Measurements from ENCODE around the gene PTPRJ.
"Not testable (repeated sequence)": the region's sequence is repeated elsewhere in the genome, so short reads cannot be mapped to it uniquely, and the experiment has no call there.

PTPRJ gene

DNA sequence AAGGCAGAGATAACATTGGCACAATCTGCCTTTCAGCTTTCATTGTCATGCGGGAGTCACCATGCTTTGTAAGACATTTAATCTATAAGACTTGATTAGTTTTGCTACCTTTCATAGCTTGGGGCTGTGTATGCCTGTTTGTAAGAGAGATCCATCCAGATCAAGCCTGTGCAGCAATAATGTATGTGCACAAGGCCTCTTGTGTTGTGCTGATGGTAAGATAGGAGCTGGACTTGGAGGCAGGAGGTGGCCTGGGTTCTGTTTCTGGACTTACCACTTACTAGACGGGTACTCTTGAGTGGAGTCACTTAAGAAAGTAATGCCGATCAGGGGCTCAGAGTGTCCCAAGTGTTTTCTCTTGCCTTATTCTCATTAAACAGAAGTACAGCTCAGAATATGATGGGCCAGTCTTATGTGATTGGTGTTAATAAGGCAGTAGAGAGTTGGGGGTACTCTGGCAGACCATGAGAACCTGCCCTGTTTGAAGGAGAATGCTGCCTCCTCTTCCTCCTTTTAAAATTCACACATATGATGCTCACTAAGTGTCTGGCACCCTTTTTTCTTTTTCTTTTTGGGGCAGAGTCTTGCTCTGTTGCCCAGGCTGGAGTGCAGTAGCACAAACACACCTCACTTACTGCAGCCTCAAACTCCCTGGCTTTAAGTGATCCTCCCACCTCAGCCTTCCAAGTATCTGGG is 30.9 kb downstream of the PTPRJ start:
- 0 out of 2 replicates have a peak, but pooled peaks cover 8% of the 10 kb centered on the region for H3K4me1 ChIP-seq (ENCODE audit: insufficient read depth, low read length)
- H3K36me3 ChIP-seq (ENCODE audit: insufficient read depth, low read length) = no peaks in the 10 kb centered on the region
- no peaks in the 10 kb centered on the region for H3K9me3 ChIP-seq (ENCODE audit: control insufficient read depth, insufficient read depth, low read length)
- H3K9ac ChIP-seq (ENCODE audit: low read depth, low read length) = no peak overlapping the region

DNA sequence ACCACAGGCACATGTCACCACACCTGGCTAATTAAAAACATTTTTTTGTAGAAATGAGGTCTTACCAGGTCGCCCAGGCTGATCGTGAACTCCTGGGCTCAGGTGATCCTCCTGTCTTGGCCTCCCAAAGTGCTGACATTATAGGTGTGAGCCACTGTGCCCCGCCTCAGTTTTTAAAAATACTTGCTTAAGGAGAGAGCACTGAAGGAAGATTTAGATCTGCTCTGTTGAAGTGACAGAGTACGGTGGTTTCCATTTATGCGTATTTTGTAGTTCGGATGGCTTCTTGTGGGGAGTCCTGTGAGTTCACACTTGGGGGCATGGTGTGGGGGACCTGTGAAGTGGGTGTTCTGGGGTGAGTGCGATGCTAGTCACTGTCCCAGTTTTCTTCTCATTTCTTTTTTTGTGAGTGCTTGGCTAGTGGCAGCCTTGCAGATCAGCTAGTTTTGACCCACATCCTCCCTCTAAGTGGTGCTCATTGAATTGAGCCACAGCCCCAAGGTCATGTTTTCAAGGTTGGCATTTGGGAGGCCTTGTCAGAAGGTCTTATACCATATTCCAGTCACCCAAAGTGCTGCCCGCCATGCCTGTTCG is 31.5 kb downstream of the PTPRJ start:
- H3K9me3 ChIP-seq (ENCODE audit: control insufficient read depth, insufficient read depth, low read length) = no peaks in the 10 kb centered on the region
- H3K9ac ChIP-seq (ENCODE audit: low read depth, low read length) = no peak overlapping the region
- no peaks in the 10 kb centered on the region for H3K36me3 ChIP-seq (ENCODE audit: insufficient read depth, low read length)
- H3K4me1 ChIP-seq (ENCODE audit: insufficient read depth, low read length) = 0 out of 2 replicates have a peak, but pooled peaks cover 5% of the 10 kb centered on the region

DNA sequence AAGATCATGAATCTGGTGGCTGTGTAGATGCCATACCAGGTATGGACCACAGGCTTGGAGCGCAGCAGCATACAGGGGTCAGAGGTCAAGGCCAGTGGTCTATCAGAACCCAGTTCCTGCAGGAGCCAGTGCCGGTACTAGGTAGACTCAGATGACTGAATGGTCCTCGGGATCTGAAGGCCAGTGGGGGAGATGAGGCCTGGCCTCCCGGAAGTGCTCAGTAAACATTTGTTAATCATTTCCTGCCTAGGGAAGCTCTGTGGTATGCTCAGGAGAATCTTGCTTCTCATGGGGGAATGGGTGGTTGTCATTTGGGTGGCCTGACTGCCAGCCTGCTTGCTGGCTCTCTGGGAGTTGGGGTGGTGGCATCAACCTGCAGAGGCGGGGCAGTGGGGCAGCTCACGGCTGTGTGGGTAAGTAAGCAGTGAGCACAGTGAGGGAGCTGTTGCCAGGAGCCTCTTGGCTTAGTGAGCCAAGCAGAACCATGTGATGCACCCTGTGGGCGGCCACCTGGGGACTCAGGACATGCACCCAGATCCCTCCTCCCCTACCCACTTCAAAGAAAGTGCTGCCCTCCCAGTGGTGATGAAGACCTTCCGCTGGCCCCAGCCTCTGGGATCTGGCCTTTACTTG is 33.0 kb downstream of the PTPRJ start:
- no peak overlapping the region for H3K9ac ChIP-seq (ENCODE audit: low read depth, low read length)
- peaks cover 19% of the 10 kb centered on the region for H3K4me1 ChIP-seq (ENCODE audit: insufficient read depth, low read length)
- H3K9me3 ChIP-seq (ENCODE audit: control insufficient read depth, insufficient read depth, low read length) = no peaks in the 10 kb centered on the region
- H3K36me3 ChIP-seq (ENCODE audit: insufficient read depth, low read length) = no peaks in the 10 kb centered on the region

DNA sequence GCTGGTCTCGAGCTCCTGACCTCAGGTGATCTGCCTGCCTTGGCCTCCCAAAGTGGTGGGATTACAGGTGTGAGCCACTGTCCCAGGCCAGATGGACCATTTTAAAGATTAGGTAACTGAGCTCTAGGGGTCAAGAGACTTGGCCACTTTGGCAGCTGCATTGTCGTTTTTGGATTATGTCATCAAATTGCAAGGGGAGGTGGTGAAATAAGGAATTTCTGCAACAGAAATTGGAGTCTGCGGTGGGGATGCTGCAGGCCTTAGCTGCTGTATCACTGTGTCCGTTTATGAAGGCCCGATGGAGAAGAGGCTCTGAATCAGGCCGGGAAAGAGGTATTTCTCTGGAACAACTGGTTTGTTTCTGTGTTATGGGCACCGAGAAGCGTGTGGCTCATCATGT is 34.6 kb downstream of the PTPRJ start:
- no peaks in the 10 kb centered on the region for H3K9me3 ChIP-seq (ENCODE audit: control insufficient read depth, insufficient read depth, low read length)
- no peaks in the 10 kb centered on the region for H3K36me3 ChIP-seq (ENCODE audit: insufficient read depth, low read length)
- H3K4me1 ChIP-seq (ENCODE audit: insufficient read depth, low read length) = peaks cover 26% of the 10 kb centered on the region
- H3K9ac ChIP-seq (ENCODE audit: low read depth, low read length) = no peak overlapping the region

DNA sequence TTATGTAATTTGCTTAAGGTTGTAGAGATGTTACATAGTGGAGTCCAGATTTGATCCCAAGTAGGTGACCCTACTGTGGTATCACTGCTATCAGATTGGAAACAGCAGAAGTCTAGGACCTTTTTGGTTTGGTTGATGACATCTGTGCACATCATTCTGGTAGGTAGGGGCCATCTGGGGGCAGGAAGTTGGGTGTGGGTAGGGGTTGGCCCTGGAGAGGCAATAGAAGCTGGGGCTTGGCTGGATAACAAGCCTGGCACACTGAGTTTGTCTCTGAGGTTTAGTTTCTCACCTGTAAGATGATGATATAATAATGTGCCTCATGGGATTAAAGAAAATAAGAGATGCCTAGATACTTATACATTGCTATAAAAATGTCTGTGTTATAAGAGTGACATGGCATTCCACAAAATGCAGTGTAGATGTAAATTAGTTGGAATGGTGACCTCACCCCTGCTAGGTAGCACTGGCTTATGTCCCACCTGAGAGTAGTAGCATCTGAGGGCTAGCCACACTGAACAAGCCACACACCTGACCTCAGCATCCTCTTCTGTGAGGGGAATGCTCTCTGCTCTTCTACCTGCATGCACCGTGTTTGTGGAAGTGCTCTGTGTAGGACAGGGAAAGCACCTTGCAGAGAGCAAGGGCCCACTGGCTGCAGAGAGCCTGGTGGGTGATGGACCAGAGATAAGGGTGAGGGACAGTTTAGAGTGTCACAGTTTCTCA is 36.9 kb downstream of the PTPRJ start:
- no peaks in the 10 kb centered on the region for H3K9me3 ChIP-seq (ENCODE audit: control insufficient read depth, insufficient read depth, low read length)
- no peaks in the 10 kb centered on the region for H3K36me3 ChIP-seq (ENCODE audit: insufficient read depth, low read length)
- peaks cover 26% of the 10 kb centered on the region for H3K4me1 ChIP-seq (ENCODE audit: insufficient read depth, low read length)
- no peak overlapping the region for H3K9ac ChIP-seq (ENCODE audit: low read depth, low read length)

DNA sequence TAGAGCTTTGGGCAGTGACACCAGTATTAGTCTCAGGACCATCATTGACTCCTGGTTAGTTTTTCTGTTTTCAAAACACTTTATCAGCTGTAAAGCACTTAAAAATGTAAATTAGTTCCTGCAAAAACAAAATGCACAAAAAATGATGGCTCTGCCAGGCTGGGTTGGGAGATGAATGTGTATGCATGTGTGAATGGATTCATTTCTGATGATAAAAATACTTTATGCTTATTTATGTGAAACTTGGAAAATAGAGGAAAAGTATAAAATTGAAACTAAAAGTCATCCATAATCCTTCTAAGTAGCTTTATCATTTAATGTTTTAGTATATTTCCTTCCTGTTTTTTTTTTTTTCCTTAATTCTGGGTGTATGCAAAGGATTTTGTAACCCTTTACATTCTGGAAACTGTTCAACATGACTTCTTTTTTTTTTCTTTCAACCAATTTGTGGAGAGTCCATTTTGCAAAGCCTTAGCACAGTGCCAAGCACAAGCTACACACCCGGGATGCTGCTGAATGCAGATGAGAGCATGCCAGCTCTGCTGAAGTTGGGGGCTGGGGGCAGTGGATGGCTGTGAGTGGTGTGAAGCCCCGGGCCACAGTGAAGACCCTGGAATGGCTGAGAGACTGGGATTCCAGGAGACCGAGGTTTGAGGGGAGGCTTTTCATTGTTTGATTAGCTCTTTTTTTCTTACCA is 37.6 kb downstream of the PTPRJ start:
- Histone ChIP-seq H3K4me1 (ENCODE audit: insufficient read depth, low read length) (peaks cover 25% of the 10 kb centered on the region), H3K9ac (ENCODE audit: low read depth, low read length) (no peak overlapping the region), H3K36me3 (ENCODE audit: insufficient read depth, low read length) (no peaks in the 10 kb centered on the region), H3K9me3 (ENCODE audit: control insufficient read depth, insufficient read depth, low read length) (no peaks in the 10 kb centered on the region)

DNA sequence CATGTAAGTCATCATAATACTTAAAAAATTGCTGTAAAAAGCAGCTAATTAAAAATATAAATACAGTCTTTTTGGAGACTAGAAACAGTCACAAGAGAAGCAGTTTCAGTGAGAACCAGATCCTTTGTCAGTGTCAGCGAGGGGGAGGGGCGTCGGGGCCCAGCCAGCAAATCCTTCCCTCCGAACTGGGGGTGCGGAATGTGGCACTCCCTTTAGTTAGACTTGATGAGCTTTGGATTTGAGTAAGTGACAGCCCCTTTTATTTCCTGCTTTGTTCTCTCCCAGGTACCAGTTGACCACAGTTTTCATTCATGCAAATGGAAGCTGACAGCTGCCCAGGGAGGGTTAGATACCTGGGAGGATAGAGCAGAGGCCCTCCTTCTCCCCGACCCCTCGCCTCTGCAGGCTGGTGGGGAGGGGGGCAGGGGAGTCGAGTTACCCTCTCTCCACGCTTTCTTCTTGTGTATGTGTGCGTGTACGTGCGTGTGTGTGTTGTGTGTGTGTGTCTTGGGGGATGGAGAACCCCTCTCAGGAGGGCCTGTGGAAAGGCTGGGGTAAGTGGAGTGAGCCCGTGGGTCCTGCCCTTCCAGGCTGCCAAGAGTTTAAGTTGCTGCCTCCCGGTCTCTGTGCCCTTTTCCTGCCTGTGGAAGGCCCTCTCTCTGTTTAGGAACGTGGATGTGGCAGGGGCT is 38.3 kb downstream of the PTPRJ start:
- H3K9ac ChIP-seq (ENCODE audit: low read depth, low read length) = no peak overlapping the region
- peaks cover 21% of the 10 kb centered on the region for H3K4me1 ChIP-seq (ENCODE audit: insufficient read depth, low read length)
- no peaks in the 10 kb centered on the region for H3K9me3 ChIP-seq (ENCODE audit: control insufficient read depth, insufficient read depth, low read length)
- H3K36me3 ChIP-seq (ENCODE audit: insufficient read depth, low read length) = no peaks in the 10 kb centered on the region

DNA sequence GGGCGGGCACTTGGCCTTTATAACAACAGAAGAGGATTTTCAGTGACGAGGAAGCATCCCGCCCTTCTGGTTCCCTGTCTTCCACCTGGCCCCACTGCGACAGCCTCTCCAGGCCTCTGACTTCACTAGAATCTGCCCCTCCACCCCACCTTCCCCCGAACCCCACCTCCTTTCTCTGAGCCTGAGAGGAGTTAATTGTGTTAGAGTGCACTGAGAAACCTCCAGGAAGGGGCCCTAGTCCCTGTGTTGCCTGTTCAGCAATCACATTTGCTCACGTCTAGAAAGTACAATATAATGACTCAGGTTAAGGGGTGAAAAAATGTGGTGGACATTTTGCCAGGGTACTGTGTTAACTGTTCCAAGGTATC is 38.8 kb downstream of the PTPRJ start:
- H3K4me1 ChIP-seq (ENCODE audit: insufficient read depth, low read length) = peaks cover 21% of the 10 kb centered on the region
- no peak overlapping the region for H3K9ac ChIP-seq (ENCODE audit: low read depth, low read length)
- H3K36me3 ChIP-seq (ENCODE audit: insufficient read depth, low read length) = no peaks in the 10 kb centered on the region
- no peaks in the 10 kb centered on the region for H3K9me3 ChIP-seq (ENCODE audit: control insufficient read depth, insufficient read depth, low read length)

DNA sequence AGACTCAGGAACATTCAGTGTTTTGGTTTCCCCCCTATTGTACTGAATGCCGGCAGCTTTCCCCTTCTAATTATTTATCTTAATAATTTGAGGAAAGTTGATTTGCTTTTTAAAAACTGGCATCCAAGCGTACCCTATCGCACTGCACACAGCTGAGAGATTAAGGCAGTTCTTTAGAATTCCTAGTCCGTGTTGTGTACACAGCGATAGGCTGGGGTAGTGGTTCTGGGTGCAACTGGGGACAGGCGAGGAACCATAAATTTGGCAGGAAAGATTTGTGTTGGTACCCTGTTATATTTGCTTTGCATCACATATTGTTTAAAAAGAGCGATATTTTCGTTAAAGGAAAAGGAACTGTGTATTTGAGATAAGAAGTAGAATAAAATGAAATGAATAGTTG is 39.2 kb downstream of the PTPRJ start:
- H3K4me1 ChIP-seq (ENCODE audit: insufficient read depth, low read length) = peaks cover 21% of the 10 kb centered on the region
- H3K9me3 ChIP-seq (ENCODE audit: control insufficient read depth, insufficient read depth, low read length) = no peaks in the 10 kb centered on the region
- H3K9ac ChIP-seq (ENCODE audit: low read depth, low read length) = no peak overlapping the region
- H3K36me3 ChIP-seq (ENCODE audit: insufficient read depth, low read length) = no peaks in the 10 kb centered on the region

DNA sequence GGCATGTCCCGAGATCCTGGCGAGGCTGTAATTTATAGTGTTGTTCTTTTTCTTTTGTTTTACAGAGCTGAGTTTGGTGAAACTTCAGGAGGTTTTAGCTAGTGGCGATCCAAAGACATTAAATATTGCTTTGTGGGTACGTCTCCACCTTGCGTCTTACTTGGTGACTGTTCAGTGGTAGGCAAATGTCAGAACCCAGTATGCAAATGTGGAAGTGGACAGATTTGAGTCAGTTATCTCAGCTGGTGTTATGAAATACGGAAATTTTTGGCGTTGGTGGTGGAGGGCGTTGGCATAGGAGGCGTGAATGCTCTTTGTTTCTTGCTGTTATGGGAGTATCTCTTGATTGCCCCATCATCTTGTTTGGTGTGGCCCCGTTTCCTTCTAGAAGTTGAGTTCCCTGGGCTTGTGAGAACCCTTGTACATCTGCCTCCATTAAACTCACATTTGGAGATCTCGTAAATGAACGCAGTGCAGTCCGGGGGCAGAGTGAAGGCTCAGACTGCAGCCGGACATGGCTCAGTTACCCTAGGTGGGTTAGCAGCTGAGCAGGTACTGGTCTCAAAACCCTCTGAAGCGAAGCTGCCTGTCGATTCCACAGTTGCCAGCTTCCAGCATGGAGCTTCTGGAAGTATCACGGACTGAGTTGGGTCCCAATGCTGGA is 39.9 kb downstream of the PTPRJ start:
- Histone ChIP-seq H3K36me3 (ENCODE audit: insufficient read depth, low read length) (no peaks in the 10 kb centered on the region), H3K4me1 (ENCODE audit: insufficient read depth, low read length) (peaks cover 21% of the 10 kb centered on the region), H3K9me3 (ENCODE audit: control insufficient read depth, insufficient read depth, low read length) (no peaks in the 10 kb centered on the region), H3K9ac (ENCODE audit: low read depth, low read length) (no peak overlapping the region)

DNA sequence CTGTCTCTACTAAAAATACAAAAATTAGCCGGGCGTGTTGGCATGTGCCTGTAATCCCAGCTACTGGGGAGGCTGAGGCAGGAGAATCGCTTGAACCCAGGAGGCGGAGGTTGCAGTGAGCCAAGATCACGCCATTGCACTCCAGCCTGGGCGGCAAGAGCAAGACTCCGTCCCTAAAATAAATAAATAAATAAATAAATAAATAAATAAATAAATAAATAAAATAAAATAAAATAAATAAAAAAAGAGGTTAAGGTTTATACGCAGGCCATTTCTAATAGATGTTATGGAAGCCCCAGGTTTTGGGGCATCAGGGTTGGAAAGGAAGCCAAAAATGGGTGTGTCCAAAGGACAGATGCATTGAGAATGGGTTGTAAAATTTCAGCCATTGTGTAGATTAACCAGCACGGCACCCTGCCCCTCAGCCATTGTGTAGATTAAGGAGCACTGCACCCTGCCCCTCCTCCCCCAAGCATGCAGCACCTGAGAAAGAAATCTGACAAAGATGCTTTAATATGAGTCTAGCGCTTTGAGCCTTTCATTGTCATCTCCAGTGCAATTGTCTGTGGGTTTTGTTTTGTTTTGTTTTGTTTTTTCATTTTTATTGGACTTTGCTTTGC is 41.0 kb downstream of the PTPRJ start:
- H3K9ac ChIP-seq (ENCODE audit: low read depth, low read length); H3K9me3 ChIP-seq (ENCODE audit: control insufficient read depth, insufficient read depth, low read length); H3K36me3 ChIP-seq (ENCODE audit: insufficient read depth, low read length): not testable (repeated sequence)
- peaks cover 21% of the 10 kb centered on the region for H3K4me1 ChIP-seq (ENCODE audit: insufficient read depth, low read length)

DNA sequence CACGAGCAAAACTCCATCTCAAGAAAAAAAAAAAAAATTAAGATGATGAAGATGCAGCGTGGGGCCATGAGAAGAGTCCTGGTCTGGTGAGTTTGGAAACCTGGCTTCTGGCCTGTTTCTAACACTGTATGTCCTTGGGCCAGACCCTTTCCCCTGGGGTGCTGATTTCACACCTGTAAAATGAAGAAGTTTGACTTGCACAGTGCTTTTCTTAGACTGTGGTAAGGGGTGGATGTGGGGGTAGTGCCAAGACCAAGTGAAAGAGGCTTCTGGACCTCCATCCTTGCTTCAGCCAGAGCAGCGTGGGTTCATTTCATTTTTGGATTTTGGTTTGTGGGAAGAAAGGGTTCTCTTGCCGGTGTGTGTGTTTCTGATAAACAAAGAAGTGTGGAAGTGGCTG is 42.1 kb downstream of the PTPRJ start:
- no peak overlapping the region for H3K9ac ChIP-seq (ENCODE audit: low read depth, low read length)
- H3K36me3 ChIP-seq (ENCODE audit: insufficient read depth, low read length) = no peaks in the 10 kb centered on the region
- peaks cover 16% of the 10 kb centered on the region for H3K4me1 ChIP-seq (ENCODE audit: insufficient read depth, low read length)
- H3K9me3 ChIP-seq (ENCODE audit: control insufficient read depth, insufficient read depth, low read length) = no peaks in the 10 kb centered on the region

DNA sequence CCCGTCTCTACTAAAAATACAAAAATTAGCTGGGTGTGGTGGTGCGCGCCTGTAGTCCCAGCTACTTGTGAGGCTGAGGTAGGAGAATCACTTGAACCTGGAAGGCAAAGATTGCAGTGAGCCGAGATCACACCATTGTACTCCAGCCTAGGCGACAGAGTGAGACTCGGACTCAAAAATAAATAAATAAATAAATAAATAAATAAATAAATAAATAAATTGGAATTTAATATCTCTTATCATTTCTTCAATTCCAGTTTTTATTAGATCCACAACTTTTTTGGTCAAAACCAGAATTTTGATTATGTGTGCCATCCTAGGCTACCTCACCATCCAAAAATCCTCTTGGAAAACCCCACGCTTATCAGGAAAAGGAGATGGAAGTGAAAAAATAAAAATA is 43.2 kb downstream of the PTPRJ start:
- not testable (repeated sequence) for H3K4me1 ChIP-seq (ENCODE audit: insufficient read depth, low read length); H3K36me3 ChIP-seq (ENCODE audit: insufficient read depth, low read length); H3K9me3 ChIP-seq (ENCODE audit: control insufficient read depth, insufficient read depth, low read length); H3K9ac ChIP-seq (ENCODE audit: low read depth, low read length)

Data from ES-I3 (cell line).